AG09319 (cell line): Measurements from ENCODE around the gene MYOCD.
"Not testable (repeated sequence)": the region's sequence is repeated elsewhere in the genome, so short reads cannot be mapped to it uniquely, and the experiment has no call there.

Experiments used
- DNase-seq: peaks from one replicate; pipeline ENCODE4 v3.0.0-alpha.2; 2010; ENCODE audit warnings: low read depth; ENCODE audit errors: extremely low read depth
- TF ChIP-seq, protein P1 (sequence below): IDR thresholded peaks from 2 replicates; pipeline ENCODE4 v1.5.1; 2011; ENCODE audit warnings: low read depth, mild to moderate bottlenecking, inconsistent platforms, low read length, moderate library complexity

Gene MYOCD

DNA sequence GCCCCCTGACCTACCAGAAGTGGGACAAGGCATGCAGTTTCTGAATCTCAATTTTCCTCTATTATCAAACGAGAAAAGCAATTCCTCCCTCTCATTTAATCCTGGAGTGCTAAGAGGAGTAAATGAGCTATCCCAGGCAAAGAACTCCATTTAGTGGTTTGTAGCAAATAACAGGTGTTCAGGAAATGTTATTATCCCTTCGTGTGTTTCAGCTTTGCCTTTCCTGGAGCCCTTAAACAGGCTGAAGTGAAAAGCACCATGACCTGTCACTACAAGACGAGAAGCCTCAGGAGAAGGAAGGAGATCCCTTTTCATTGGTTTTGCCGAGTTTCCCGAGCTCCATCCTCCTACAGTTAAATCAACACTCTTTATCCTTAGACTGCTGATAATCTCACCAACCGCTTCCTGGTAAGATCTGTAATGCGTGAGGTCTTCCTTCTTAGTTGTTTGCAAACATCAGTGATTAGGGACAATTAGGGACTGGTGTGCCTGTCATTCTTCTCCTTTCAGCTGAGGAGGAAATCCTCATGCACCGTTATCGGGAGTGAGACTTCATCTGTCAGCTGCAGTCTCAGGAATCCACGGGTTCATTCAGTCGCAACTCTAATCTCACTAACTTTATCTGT is 30.8 kb upstream of the MYOCD start:
- no peak for DNase-seq

DNA sequence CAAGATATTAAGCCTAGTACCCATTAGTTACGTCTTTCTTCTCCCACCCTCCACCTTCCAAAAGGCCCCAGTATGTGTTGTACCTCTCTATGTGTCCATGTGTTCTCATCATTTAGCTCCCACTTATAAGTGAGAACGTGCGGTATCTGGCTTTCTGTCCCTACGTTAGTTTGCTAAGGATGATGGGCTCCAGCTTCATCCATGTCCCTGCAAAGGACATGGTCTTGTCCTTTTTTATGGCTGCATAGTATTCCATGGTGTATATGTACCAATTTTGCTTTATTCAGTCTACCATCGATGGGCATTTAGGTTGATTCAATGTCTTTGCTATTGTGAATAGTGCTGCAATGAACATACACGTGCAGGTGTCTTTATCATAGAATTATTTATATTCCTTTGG is 29.7 kb upstream of the MYOCD start:
- not testable (repeated sequence) for DNase-seq

More for the DNA sequence above, 30.8 kb upstream of the MYOCD start:
- TF ChIP-seq, protein P1, sequence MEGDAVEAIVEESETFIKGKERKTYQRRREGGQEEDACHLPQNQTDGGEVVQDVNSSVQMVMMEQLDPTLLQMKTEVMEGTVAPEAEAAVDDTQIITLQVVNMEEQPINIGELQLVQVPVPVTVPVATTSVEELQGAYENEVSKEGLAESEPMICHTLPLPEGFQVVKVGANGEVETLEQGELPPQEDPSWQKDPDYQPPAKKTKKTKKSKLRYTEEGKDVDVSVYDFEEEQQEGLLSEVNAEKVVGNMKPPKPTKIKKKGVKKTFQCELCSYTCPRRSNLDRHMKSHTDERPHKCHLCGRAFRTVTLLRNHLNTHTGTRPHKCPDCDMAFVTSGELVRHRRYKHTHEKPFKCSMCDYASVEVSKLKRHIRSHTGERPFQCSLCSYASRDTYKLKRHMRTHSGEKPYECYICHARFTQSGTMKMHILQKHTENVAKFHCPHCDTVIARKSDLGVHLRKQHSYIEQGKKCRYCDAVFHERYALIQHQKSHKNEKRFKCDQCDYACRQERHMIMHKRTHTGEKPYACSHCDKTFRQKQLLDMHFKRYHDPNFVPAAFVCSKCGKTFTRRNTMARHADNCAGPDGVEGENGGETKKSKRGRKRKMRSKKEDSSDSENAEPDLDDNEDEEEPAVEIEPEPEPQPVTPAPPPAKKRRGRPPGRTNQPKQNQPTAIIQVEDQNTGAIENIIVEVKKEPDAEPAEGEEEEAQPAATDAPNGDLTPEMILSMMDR = no peak

DNA sequence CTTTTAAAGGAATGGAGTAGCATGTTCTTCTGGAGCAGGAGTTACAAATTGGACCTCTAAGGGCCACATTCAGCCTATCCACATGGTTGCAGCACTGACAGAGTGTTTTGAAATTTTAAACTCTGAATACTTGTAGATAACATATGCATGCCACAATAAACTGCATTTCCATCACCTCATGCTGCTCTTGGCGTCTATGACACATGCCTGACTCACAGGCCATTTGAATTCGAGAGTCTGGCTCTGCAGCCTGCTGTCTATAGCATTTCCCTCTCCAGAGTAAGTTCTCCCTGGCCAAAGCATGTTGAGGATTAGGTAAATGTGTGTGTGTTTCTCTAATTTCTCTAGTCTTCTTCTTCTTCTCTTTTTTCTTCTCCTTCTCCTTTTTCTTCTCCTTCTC is 28.7 kb upstream of the MYOCD start:
- DNase-seq = peak; percentile 57

GRCh38 chr17:12637745-12638651 is 27.7 kb upstream of the MYOCD start:
- TF ChIP-seq, protein P1 = no peak
- no peak for DNase-seq

More for the DNA sequence above, 28.7 kb upstream of the MYOCD start:
- TF ChIP-seq, protein P1 = no peak

DNA sequence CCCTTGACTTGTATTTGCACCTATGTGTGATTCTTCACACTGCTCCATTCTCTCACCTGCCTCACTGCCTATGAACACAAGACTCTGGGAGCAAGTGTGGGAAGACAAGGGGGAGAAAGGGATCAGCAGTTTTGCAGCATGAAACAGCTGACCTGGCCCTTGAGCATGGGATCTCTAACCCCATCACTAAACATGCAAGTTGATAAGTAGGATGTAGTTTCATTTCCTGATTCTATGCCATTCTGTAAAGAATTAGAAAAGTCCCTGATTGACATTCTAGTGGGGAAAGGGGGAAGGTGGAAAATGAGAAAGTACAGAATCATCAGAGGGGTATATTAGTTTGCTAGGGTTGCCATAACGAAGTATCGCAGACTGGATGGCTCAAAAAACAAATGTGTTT is 25.3 kb upstream of the MYOCD start:
- TF ChIP-seq, protein P1 = no peak
- no peak for DNase-seq

GRCh38 chr17:12641084-12641483 is 24.6 kb upstream of the MYOCD start:
- TF ChIP-seq, protein P1 = no peak
- no peak for DNase-seq

DNA sequence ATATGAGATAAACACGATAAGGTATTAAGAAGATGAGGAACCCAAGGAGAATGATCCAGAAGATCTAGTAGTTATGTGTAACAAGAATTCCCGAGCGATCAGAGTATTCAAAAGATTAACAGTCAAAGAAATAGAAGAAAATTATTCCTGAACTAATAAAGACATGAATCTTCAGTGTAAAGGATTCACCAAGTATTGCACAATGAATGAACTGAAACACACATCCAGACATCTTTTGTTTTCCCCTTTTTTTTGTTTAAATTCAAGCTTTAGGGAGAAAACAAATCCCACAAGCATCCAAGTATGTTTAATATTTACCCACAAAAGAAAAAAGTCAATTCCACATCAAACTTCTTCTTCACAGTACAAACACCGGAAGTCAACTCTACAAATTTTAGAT is 23.7 kb upstream of the MYOCD start:
- no peak for DNase-seq
- TF ChIP-seq, protein P1 = no peak
